ENCODE results near the gene ST6GALNAC6. TPM values are rescaled to one million over a fixed set of nuclear protein-coding genes. Genes with fewer than 3 reads are reported as not detected.

The ST6GALNAC6 gene
- total and polyA plus RNA-seq, 2 of the 4 experiments (the other 2 are of a cell fraction): 35.7 to 48.6 TPM

DNA sequence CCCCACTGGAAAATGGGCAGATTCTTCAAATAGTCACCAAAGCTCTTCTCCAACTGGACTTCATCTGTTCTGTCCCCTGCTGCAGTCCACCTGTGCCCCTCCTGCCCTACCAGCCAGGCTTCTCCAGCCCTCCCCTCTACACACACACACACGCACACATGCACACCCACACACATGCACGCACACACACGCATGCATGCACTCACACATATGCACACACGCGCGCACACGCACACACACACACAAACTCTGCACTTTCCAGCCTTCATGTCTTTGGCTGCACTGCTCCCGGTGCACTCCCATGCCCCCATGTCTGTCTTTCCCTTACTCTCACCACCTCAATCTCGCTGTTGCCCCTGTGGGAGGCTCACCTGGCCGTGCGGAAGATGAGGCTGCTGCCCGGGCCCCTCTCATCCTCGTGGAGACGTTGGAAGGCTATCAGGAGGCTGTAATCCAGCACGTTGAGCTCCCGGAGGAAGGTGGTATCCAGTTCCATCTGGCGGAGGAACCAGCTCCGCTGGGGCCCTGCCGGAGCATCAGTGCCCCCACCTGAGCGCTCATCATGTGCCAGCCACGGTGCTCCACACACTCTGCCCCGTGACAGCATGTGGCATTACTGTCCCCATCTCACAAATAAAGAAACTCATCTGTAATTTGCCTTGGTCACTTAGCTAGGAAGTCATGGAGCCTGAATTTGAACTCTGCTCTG lies 25.5 kb upstream of the ST6GALNAC6 start:
- TF ChIP-seq FOS (IDR thresholded peaks at IDR 0.05; ENCODE audit: low read depth, low read length): no peak
- TF ChIP-seq MAZ (IDR thresholded peaks at IDR 0.05; ENCODE audit: borderline replicate concordance, low read depth, low read length): no peak
- TF ChIP-seq NFE2L2 (IDR thresholded peaks at IDR 0.05; ENCODE audit: low read depth, low read length): no peak
- TF ChIP-seq RAD21 (IDR thresholded peaks at IDR 0.05; ENCODE audit: low read length): no peak
- no peak for TF ChIP-seq USF2 (IDR thresholded peaks at IDR 0.05; ENCODE audit: low read depth, low read length)
- no peak for TF ChIP-seq MAFK (IDR thresholded peaks at IDR 0.05; ENCODE audit: low read depth, low read length)
- TF ChIP-seq POLR2A (IDR thresholded peaks at IDR 0.05; ENCODE audit: low read depth, low read length): no peak
- TF ChIP-seq CHD1 (IDR thresholded peaks at IDR 0.05; ENCODE audit: low read depth, low read length): no peak
- TF ChIP-seq RCOR1 (IDR thresholded peaks at IDR 0.05; ENCODE audit: insufficient replicate concordance, low read length): no peak
- TF ChIP-seq, protein P1, sequence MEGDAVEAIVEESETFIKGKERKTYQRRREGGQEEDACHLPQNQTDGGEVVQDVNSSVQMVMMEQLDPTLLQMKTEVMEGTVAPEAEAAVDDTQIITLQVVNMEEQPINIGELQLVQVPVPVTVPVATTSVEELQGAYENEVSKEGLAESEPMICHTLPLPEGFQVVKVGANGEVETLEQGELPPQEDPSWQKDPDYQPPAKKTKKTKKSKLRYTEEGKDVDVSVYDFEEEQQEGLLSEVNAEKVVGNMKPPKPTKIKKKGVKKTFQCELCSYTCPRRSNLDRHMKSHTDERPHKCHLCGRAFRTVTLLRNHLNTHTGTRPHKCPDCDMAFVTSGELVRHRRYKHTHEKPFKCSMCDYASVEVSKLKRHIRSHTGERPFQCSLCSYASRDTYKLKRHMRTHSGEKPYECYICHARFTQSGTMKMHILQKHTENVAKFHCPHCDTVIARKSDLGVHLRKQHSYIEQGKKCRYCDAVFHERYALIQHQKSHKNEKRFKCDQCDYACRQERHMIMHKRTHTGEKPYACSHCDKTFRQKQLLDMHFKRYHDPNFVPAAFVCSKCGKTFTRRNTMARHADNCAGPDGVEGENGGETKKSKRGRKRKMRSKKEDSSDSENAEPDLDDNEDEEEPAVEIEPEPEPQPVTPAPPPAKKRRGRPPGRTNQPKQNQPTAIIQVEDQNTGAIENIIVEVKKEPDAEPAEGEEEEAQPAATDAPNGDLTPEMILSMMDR (conservative IDR thresholded peaks at IDR 0.05; ENCODE audit: low read depth, low read length): no peak
- no peak for TF ChIP-seq SMC3 (IDR thresholded peaks at IDR 0.05; ENCODE audit: low read depth, low read length)
- Histone ChIP-seq H2AK9ac (replicated peaks; ENCODE audit: low read depth, low read length, poor library complexity) (no peak overlapping the region), H2BK120ac (ENCODE audit: low read depth, low read length) (0 out of 2 replicates have a peak overlapping the region, but pooled peaks have one; percentile 5), H4K20me1 (ENCODE audit: insufficient read depth, low read length) (peaks cover 4% of the 10 kb centered on the region), H3K23ac (ENCODE audit: low read depth, low read length) (no peak overlapping the region), H4K5ac (ENCODE audit: low read depth, low read length) (no peak overlapping the region), H3K9me3 (ENCODE audit: control insufficient read depth, insufficient read depth, low read length) (no peaks in the 10 kb centered on the region), H3K56ac (ENCODE audit: extremely low read depth, insufficient read depth, low read length) (no peak overlapping the region), H3K27me3 (ENCODE audit: control insufficient read depth, insufficient read depth, low read length) (no peaks in the 10 kb centered on the region), H3K4ac (ENCODE audit: low read depth, low read length) (no peak overlapping the region), H3K4me2 (ENCODE audit: low read depth, low read length) (no peak overlapping the region), H2AK5ac (ENCODE audit: low read depth, low read length) (peak overlapping the region; percentile 97), H3K79me1 (ENCODE audit: low read depth in 1 of 2, low read length in 2 of 2) (0 out of 4 replicates have a peak, but pooled peaks cover 0 to under 1% of the 10 kb centered on the region in 2 experiments), H3K4me1 (ENCODE audit: control insufficient read depth, insufficient read depth, low read length) (peaks cover 5% of the 10 kb centered on the region), H2BK15ac (ENCODE audit: low read depth, low read length) (peak overlapping the region; percentile 6; the same call in 1 of the 3 replicates), H3K9ac (ENCODE audit: low read depth, low read length) (no peak overlapping the region), H4K8ac (ENCODE audit: low read depth in 2 of 2, low read length in 2 of 2) (no peak overlapping the region), H3K36me3 (ENCODE audit: control insufficient read depth, insufficient read depth, low read length) (no peaks in the 10 kb centered on the region), H3K27ac (ENCODE audit: insufficient read depth, low read length) (no peak overlapping the region), H4K91ac (ENCODE audit: insufficient read depth, low read depth, low read length) (no peak overlapping the region), H3K9me1 (ENCODE audit: insufficient read depth, low read length) (peaks cover 8% of the 10 kb centered on the region), H3K14ac (replicated peaks; ENCODE audit: low read depth, low read length) (no peak overlapping the region), H3K4me3 (ENCODE audit: insufficient read depth, low read depth, low read length) (no peak overlapping the region), H2BK5ac (ENCODE audit: low read depth, low read length, poor library complexity, severe bottlenecking) (no peak overlapping the region), H2AFZ (replicated peaks; ENCODE audit: low read length, poor library complexity) (no peak overlapping the region), H2BK20ac (ENCODE audit: low read depth, low read length) (no peak overlapping the region), H3K18ac (ENCODE audit: low read depth, low read length) (no peak overlapping the region)
- in situ Hi-C loops (cut with MboI; ENCODE audit: low sequenced_read_pairs) (loop anchor here (5.0 kb wide), 1 partner anchor 338 kb away; no protein-coding TSS in a partner anchor), dilution Hi-C loops (cut with HindIII; ENCODE audit: low sequenced_read_pairs, unreplicated experiment) (no loop called here), intact Hi-C loops (cut with micrococcal nuclease) (loop anchor here (10.0 kb wide), 2 partner anchors 420 to 720 kb away; no protein-coding TSS in a partner anchor)
- DNase-seq (no peak), ATAC-seq (ENCODE audit: low read depth) (no peak)
- BruUV-seq (replicated peaks): no TSS peak
- ChIA-PET POLR2A (ENCODE audit: unreplicated experiment) (interaction anchor here (0.5 kb wide), 1 partner anchor 8 kb away, joined by 4 read pairs; the partner anchor contains the start of gene ST6GALNAC4), CTCF (no interaction called here)
- WGBS, 2 experiments (ENCODE audit: extremely low coverage in 2 of 2, insufficient read length in 1 of 2): 92% methylated on average over 16 of the region's 22 CpGs; no CpG with 5 or more reads in 1 of the 2 experiments

Measured in IMR-90 (cell line).